ENCODE measurements around the gene FAM13B. TPM values are rescaled to one million over a fixed set of nuclear protein-coding genes. Genes with fewer than 3 reads are reported as not detected.

Gene FAM13B
- total and polyA plus RNA-seq, 10 of the 15 experiments (the other 5 are each of a cell fraction or from before 2014, with no cell fraction given), result 3.6 to 30.0 (median 20.3) TPM

DNA sequence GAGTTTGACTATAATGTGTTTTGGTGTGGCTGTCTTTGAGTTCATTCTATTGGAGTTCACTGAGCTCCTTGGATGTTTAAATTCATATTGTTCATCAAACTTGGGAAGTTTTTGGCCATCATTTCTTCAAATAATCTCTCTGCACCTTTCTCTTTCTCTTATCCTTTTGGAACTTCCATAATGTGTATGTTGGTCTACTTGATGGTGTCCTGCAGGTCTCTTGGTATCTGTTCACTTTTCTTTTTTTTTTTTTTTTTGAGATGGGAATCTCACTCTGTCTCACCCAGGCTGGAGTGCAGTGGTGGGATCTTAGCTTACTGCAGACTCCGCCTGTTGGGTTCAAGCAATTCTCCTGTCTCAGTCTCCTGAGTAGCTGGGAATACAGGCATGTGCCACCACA, 116.0 kb downstream of the FAM13B start:
- Histone ChIP-seq H3K27ac (ENCODE audit: control insufficient read depth, insufficient read depth) (no peak overlapping the region), H3K9me3 (replicated peaks; ENCODE audit: control insufficient read depth, insufficient read depth, low read length) (no peaks in the 10 kb centered on the region), H2AFZ (ENCODE audit: control insufficient read depth, low read depth, low read length) (no peak overlapping the region), H4K20me1 (ENCODE audit: control insufficient read depth, insufficient read depth) (no peaks in the 10 kb centered on the region), H3K4me2 (ENCODE audit: control insufficient read depth, insufficient read depth) (no peak overlapping the region), H3K4me3 (no peak overlapping the region), H3K4me1 (ENCODE audit: control insufficient read depth, insufficient read depth, low read length) (no peaks in the 10 kb centered on the region), H3K36me3 (ENCODE audit: control insufficient read depth in 2 of 2, insufficient read depth in 2 of 2, low read length in 1 of 2) (no peaks in the 10 kb centered on the region), H3K27me3 (replicated peaks in 1 of 2; ENCODE audit: control insufficient read depth in 2 of 2, insufficient read depth in 2 of 2, low read length in 1 of 2) (no peaks in the 10 kb centered on the region), H3K9ac (ENCODE audit: control insufficient read depth, insufficient read depth, low read length) (no peak overlapping the region), H3K79me2 (ENCODE audit: control insufficient read depth, insufficient read depth, low read length) (no peaks in the 10 kb centered on the region)
- BruUV-seq (replicated peaks), result no TSS peak
- ChIA-PET SMC1A (ENCODE audit: uncharacterized antibody, unreplicated experiment) (interaction anchor here (0.6 to 1.0 kb wide), 2 partner anchors 14 to 16 kb away, joined by 3 read pairs; no protein-coding TSS in a partner anchor), CTCF (no interaction called here), POLR2A (no interaction called here), RAD21 (ENCODE audit: unreplicated experiment) (interaction anchor here (0.7 to 1.1 kb wide), 2 partner anchors 141 to 253 kb away, joined by 3 read pairs; no protein-coding TSS in a partner anchor)
- no CpG with 5 or more reads among the region's 1 CpG for WGBS (ENCODE audit: insufficient coverage, insufficient replicate concordance, low lambda C conversion rate, missing lambda C conversion rate)
- in situ Hi-C loops (cut with MboI), result no loop called here
- ATAC-seq, result no peak
- intact Hi-C loops (cut with micrococcal nuclease; ENCODE audit: unreplicated experiment), result no loop called here
- no peak for DNase-seq (ENCODE audit: low read depth, low spot score)
- no peak for FAIRE-seq
- no peak for TF ChIP-seq HDAC2 (IDR thresholded peaks at IDR 0.05)
- no peak for TF ChIP-seq TARDBP (IDR thresholded peaks at IDR 0.05; ENCODE audit: borderline replicate concordance)
- no peak for TF ChIP-seq KDM1A (IDR thresholded peaks at IDR 0.05; ENCODE audit: borderline replicate concordance)

DNA sequence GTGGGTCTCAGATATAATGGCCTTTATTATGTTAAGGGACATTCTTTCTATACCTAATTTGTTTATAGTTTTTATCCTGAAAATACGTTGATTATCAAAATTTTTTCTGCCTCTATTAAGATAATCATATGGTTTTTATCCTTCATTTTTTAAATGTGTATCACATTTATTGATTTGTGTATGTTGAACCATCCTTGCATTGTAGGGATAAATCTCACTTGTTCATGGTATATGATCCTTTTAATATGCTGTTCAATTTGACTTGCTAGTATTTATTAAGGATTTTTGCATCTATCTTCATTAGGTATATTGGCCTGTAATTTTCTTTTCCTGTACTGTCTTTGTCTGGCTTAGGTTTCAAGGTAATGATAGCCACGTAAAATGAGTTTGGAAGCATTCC, 118.1 kb downstream of the FAM13B start:
- RAD21 ChIA-PET (ENCODE audit: unreplicated experiment), result no interaction called here

More for the DNA sequence above, 118.1 kb downstream of the FAM13B start:
- 60% methylated on average over 2 of the region's 2 CpGs for WGBS (ENCODE audit: insufficient coverage, insufficient replicate concordance, low lambda C conversion rate, missing lambda C conversion rate)
- ATAC-seq (no peak), FAIRE-seq (no peak), DNase-seq (ENCODE audit: low read depth, low spot score) (no peak)
- Histone ChIP-seq H3K79me2 (ENCODE audit: control insufficient read depth, insufficient read depth, low read length) (no peaks in the 10 kb centered on the region), H3K27ac (ENCODE audit: control insufficient read depth, insufficient read depth) (no peak overlapping the region), H3K9me3 (replicated peaks; ENCODE audit: control insufficient read depth, insufficient read depth, low read length) (no peaks in the 10 kb centered on the region), H3K4me2 (ENCODE audit: control insufficient read depth, insufficient read depth) (no peak overlapping the region), H4K20me1 (ENCODE audit: control insufficient read depth, insufficient read depth) (no peaks in the 10 kb centered on the region), H3K4me3 (no peak overlapping the region), H3K27me3 (replicated peaks in 1 of 2; ENCODE audit: control insufficient read depth in 2 of 2, insufficient read depth in 2 of 2, low read length in 1 of 2) (no peaks in the 10 kb centered on the region), H3K4me1 (ENCODE audit: control insufficient read depth, insufficient read depth, low read length) (no peaks in the 10 kb centered on the region), H2AFZ (ENCODE audit: control insufficient read depth, low read depth, low read length) (no peak overlapping the region), H3K36me3 (ENCODE audit: control insufficient read depth in 2 of 2, insufficient read depth in 2 of 2, low read length in 1 of 2) (no peaks in the 10 kb centered on the region), H3K9ac (ENCODE audit: control insufficient read depth, insufficient read depth, low read length) (no peak overlapping the region)
- intact Hi-C loops (cut with micrococcal nuclease; ENCODE audit: unreplicated experiment) (no loop called here), in situ Hi-C loops (cut with MboI) (no loop called here)
- CTCF ChIA-PET, result no interaction called here
- SMC1A ChIA-PET (ENCODE audit: uncharacterized antibody, unreplicated experiment), result interaction anchor here (1.2 kb wide), 1 partner anchor 136 kb away, joined by 4 read pairs; no protein-coding TSS in a partner anchor
- POLR2A ChIA-PET, result interaction anchor here (0.5 kb wide), 1 partner anchor 18 kb away, joined by 3 read pairs; no protein-coding TSS in a partner anchor
- TF ChIP-seq SUZ12 (IDR thresholded peaks at IDR 0.05; ENCODE audit: unreplicated experiment) (no peak), BCL11A (IDR thresholded peaks at IDR 0.05; ENCODE audit: low read depth, low read length) (no peak), E2F8 (IDR thresholded peaks at IDR 0.05; ENCODE audit: low read depth, partially characterized antibody) (no peak), ZNF24 (IDR thresholded peaks at IDR 0.05) (no peak)
- BruUV-seq (replicated peaks), result no TSS peak

Data from GM12878 (cell line).